MCF 10A (cell line): Measurements from ENCODE around the gene OR13F1. TPM values are rescaled to one million over a fixed set of nuclear protein-coding genes. Genes with fewer than 3 reads are reported as not detected.

Experiments
- BruUV-seq: library from RNA; stranded (reverse); fragments of 400-500 nt; replicated peaks from 2 replicates; lab custom pipeline; 2021; lab: Mats Ljungman, UMichigan
- CTCF ChIA-PET: fragments of 300-600 bp; sonication (Branson Sonifier 250); formaldehyde crosslinking; extraction: SDS; loops from one replicate; lab custom pipeline; 2021; ENCODE audit warnings: antibody characterized with exemption, inconsistent platforms; lab: Yijun Ruan, JAX
- POLR2A ChIA-PET: fragments of 300-600, 350-650 bp; sonication (Branson Sonifier 250); formaldehyde crosslinking; extraction: SDS; loops from one replicate; lab custom pipeline; 2020; ENCODE audit warnings: antibody characterized with exemption, inconsistent platforms; lab: Yijun Ruan, JAX
- DNase-seq: peaks from one replicate; pipeline ENCODE4 v3.0.0-alpha.2; 2018; ENCODE audit not compliant: unreplicated experiment
- H3K27ac Mint-ChIP-seq: one replicate; pipeline ENCODE4 v1.8.0; 2022; ENCODE audit warnings: mild to moderate bottlenecking, low read depth, mixed read lengths; ENCODE audit not compliant: unreplicated experiment
- H3K27me3 Mint-ChIP-seq: one replicate; pipeline ENCODE4 v1.8.0; 2022; ENCODE audit warnings: mixed read lengths; ENCODE audit not compliant: insufficient read depth, unreplicated experiment
- H3K36me3 Mint-ChIP-seq: one replicate; pipeline ENCODE4 v1.8.0; 2022; ENCODE audit warnings: mild to moderate bottlenecking, moderate library complexity, mixed read lengths; ENCODE audit not compliant: insufficient read depth, unreplicated experiment
- H3K4me1 Mint-ChIP-seq: one replicate; pipeline ENCODE4 v1.8.0; 2022; ENCODE audit warnings: mixed read lengths; ENCODE audit not compliant: insufficient read depth, unreplicated experiment
- H3K4me3 Mint-ChIP-seq: one replicate; pipeline ENCODE4 v1.8.0; 2022; ENCODE audit warnings: mild to moderate bottlenecking, moderate library complexity, mixed read lengths; ENCODE audit not compliant: unreplicated experiment
- H3K9me3 Mint-ChIP-seq: one replicate; pipeline ENCODE4 v1.8.0; 2022; ENCODE audit warnings: mixed read lengths; ENCODE audit not compliant: unreplicated experiment
- intact Hi-C: fragments of 100-400 bp; cut with micrococcal nuclease; formaldehyde crosslinking; loops from 2 replicates; pipeline ENCODE4 v1.14.1; 2022
- total RNA-seq: library from RNA; stranded (reverse); gene quantifications from 2 replicates; pipeline ENCODE4 v1.2.3, GENCODE V29; 2022
- TF ChIP-seq, protein P1 (sequence below): fragments of 200-600 bp; IDR thresholded peaks from one replicate; pipeline ENCODE4 v1.8.0; 2022; ENCODE audit warnings: antibody characterized with exemption, mild to moderate bottlenecking; ENCODE audit not compliant: unreplicated experiment

Gene OR13F1
- total RNA-seq, 1 experiment from 2014 or later, result not detected

GRCh38 chr9:104536756-104537155 lies 32.7 kb downstream of the OR13F1 start, which contains the start of gene OR13C3:
OR13C3 (minus strand) TSS chr9:104536856; CDS start chr9:104536723, 133 bp downstream.
- H3K4me1 Mint-ChIP-seq, result no peaks in the 10 kb centered on the region
- TF ChIP-seq, protein P1, sequence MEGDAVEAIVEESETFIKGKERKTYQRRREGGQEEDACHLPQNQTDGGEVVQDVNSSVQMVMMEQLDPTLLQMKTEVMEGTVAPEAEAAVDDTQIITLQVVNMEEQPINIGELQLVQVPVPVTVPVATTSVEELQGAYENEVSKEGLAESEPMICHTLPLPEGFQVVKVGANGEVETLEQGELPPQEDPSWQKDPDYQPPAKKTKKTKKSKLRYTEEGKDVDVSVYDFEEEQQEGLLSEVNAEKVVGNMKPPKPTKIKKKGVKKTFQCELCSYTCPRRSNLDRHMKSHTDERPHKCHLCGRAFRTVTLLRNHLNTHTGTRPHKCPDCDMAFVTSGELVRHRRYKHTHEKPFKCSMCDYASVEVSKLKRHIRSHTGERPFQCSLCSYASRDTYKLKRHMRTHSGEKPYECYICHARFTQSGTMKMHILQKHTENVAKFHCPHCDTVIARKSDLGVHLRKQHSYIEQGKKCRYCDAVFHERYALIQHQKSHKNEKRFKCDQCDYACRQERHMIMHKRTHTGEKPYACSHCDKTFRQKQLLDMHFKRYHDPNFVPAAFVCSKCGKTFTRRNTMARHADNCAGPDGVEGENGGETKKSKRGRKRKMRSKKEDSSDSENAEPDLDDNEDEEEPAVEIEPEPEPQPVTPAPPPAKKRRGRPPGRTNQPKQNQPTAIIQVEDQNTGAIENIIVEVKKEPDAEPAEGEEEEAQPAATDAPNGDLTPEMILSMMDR, result no peak
- no TSS peak for BruUV-seq
- POLR2A ChIA-PET, result no interaction called here
- H3K4me3 Mint-ChIP-seq, result no peak within 1 kb of the TSS
- no peak for DNase-seq
- no peaks in the 10 kb centered on the region for H3K9me3 Mint-ChIP-seq
- no peaks in the 10 kb centered on the region for H3K36me3 Mint-ChIP-seq
- CTCF ChIA-PET, result no interaction called here
- no peaks in the 10 kb centered on the region for H3K27me3 Mint-ChIP-seq
- intact Hi-C loops, result no loop called here
- H3K27ac Mint-ChIP-seq, result no peak within 1 kb of the TSS

- no peaks in the 10 kb centered on the region for H3K27me3 Mint-ChIP-seq
- no peak for DNase-seq
- intact Hi-C loops, result no loop called here
- ChIA-PET POLR2A (no interaction called here), CTCF (no interaction called here)
- no TSS peak for BruUV-seq
- no peak overlapping the region for H3K27ac Mint-ChIP-seq
- H3K4me1 Mint-ChIP-seq, result no peaks in the 10 kb centered on the region
- no peaks in the 10 kb centered on the region for H3K9me3 Mint-ChIP-seq
- TF ChIP-seq, protein P1, result no peak
- H3K4me3 Mint-ChIP-seq, result no peak overlapping the region
- H3K36me3 Mint-ChIP-seq, result no peaks in the 10 kb centered on the region
These were observed 35.2 kb downstream of the OR13F1 start for GRCh38 chr9:104539275-104539674.

DNA sequence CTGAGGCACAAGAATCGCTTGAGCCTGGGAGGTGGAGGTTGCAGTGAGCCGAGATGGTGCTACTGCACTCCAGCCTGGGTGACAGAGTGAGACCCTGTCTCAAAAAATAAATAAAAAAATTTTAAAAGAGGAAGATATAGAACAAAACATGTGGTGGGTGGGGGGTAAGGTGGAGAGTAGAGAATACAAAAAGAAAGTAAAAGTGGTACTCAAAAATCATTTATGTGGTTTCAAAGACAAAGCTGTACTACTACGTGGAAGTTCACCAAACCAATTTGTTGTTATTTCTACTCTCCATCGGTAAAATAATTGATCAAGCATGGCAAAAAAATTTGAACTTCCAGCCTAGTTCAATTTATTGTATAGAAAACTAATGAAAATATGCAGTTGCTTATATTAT lies 40.6 kb downstream of the OR13F1 start:
- POLR2A ChIA-PET, result no interaction called here
- DNase-seq, result no peak
- H3K27me3 Mint-ChIP-seq, result no peaks in the 10 kb centered on the region
- H3K9me3 Mint-ChIP-seq, result no peaks in the 10 kb centered on the region
- no peaks in the 10 kb centered on the region for H3K36me3 Mint-ChIP-seq
- intact Hi-C loops, result no loop called here
- BruUV-seq, result no TSS peak
- no peak overlapping the region for H3K27ac Mint-ChIP-seq
- TF ChIP-seq, protein P1, result no peak
- no peak overlapping the region for H3K4me3 Mint-ChIP-seq
- no peaks in the 10 kb centered on the region for H3K4me1 Mint-ChIP-seq
- CTCF ChIA-PET, result interaction anchor here (0.6 to 0.9 kb wide), 4 partner anchors 13 to 26 kb away, joined by 3 to 4 read pairs (median 3); no protein-coding TSS in a partner anchor

- no peaks in the 10 kb centered on the region for H3K36me3 Mint-ChIP-seq
- no peaks in the 10 kb centered on the region for H3K9me3 Mint-ChIP-seq
- intact Hi-C loops, result no loop called here
- no peak overlapping the region for H3K4me3 Mint-ChIP-seq
- ChIA-PET CTCF (interaction anchor here (0.6 kb wide), 1 partner anchor 194 kb away, joined by 4 read pairs; no protein-coding TSS in a partner anchor), POLR2A (no interaction called here)
- TF ChIP-seq, protein P1, result no peak
- H3K4me1 Mint-ChIP-seq, result peaks cover 10% of the 10 kb centered on the region
- no peak overlapping the region for H3K27ac Mint-ChIP-seq
- DNase-seq, result no peak
- BruUV-seq, result no TSS peak
- no peaks in the 10 kb centered on the region for H3K27me3 Mint-ChIP-seq
These were observed 49.2 kb downstream of the OR13F1 start for GRCh38 chr9:104553261-104553660.

Other genes starting within 250 kb of the OR13F1 start
- not detected in 2 replicates for gene OR13C4, start 22.9 kb downstream of the OR13F1 start, total RNA-seq
- not detected in 2 replicates for gene OR13C3, start 32.6 kb downstream of the OR13F1 start, total RNA-seq
- gene OR13C8, start 64.9 kb downstream of the OR13F1 start, total RNA-seq, result not detected in 2 replicates
- gene OR13C5, start 95.2 kb downstream of the OR13F1 start, total RNA-seq, result not detected in 2 replicates
- gene OR13C2, start 101.4 kb downstream of the OR13F1 start, total RNA-seq, result not detected in 2 replicates
- gene OR13C9, start 113.9 kb downstream of the OR13F1 start, total RNA-seq, result not detected in 2 replicates
- gene OR13D1, start 190.3 kb downstream of the OR13F1 start, total RNA-seq, result not detected in 2 replicates
- 15.4 and 15.5 TPM in 2 replicates for gene NIPSNAP3A, start 243.4 kb downstream of the OR13F1 start, total RNA-seq